Liver (tissue), 9 donors: ENCODE results near the gene MYO15B. TPM values are rescaled to one million over a fixed set of nuclear protein-coding genes. Genes with fewer than 3 reads are reported as not detected.

Experiments
- DNase-seq: peaks from one replicate; pipeline ENCODE4 v3.0.0-alpha.2; 2017; ENCODE audit warnings: low spot score
- H3K27ac ChIP-seq, 2 donors: one replicate each; pipeline ENCODE4 v1.7.0; 2013; ENCODE audit warnings: inconsistent platforms in 2 of 2, low read length in 2 of 2, control low read depth in 1 of 2, low read depth in 1 of 2, mild to moderate bottlenecking in 1 of 2
- H3K27me3 ChIP-seq, 4 donors: one replicate each; pipeline versions ENCODE4 v1.6.1 to v1.7.0; 2013; ENCODE audit warnings: low read length in 3 of 4, inconsistent platforms in 1 of 4, mild to moderate bottlenecking in 1 of 4, moderate library complexity in 1 of 4; ENCODE audit not compliant: control insufficient read depth in 4 of 4, insufficient read depth in 4 of 4
- H3K36me3 ChIP-seq, 4 donors: one replicate each; pipeline versions ENCODE4 v1.6.1 to v1.7.0; 2013; ENCODE audit warnings: low read length in 3 of 4, mild to moderate bottlenecking in 3 of 4, low read depth in 1 of 4, moderate library complexity in 1 of 4; ENCODE audit not compliant: control insufficient read depth in 4 of 4, insufficient read depth in 3 of 4
- H3K4me1 ChIP-seq, 4 donors: one replicate each; pipeline versions ENCODE4 v1.6.1 to v1.7.0; 2013; ENCODE audit warnings: low read length in 3 of 4, mild to moderate bottlenecking in 3 of 4, moderate library complexity in 1 of 4; ENCODE audit not compliant: control insufficient read depth in 4 of 4, insufficient read depth in 4 of 4
- H3K4me3 ChIP-seq, 3 donors: one replicate each; pipeline versions ENCODE4 v1.6.1 to v1.7.0; 2013; ENCODE audit warnings: low read length in 3 of 3, control low read depth in 1 of 3, low read depth in 1 of 3, mild to moderate bottlenecking in 1 of 3
- H3K9ac ChIP-seq, 2 donors: one replicate each; pipeline ENCODE4 v1.7.0; 2013; ENCODE audit warnings: low read length in 2 of 2, mild to moderate bottlenecking in 2 of 2, moderate library complexity in 2 of 2, control low read depth in 1 of 2, low read depth in 1 of 2
- H3K9me3 ChIP-seq, 4 donors: one replicate each; pipeline versions ENCODE4 v1.6.1 to v1.7.0; 2013; ENCODE audit warnings: low read length in 3 of 4; ENCODE audit not compliant: control insufficient read depth in 4 of 4
- ATF3 ChIP-seq: IDR thresholded peaks from 2 replicates; pipeline ENCODE4 v1.6.1; 2016; ENCODE audit warnings: antibody characterized with exemption
- FOXA1 ChIP-seq: IDR thresholded peaks from 2 replicates; pipeline ENCODE4 v1.6.1; 2016; ENCODE audit warnings: antibody characterized with exemption
- FOXA2 ChIP-seq: IDR thresholded peaks from 2 replicates; pipeline ENCODE4 v1.6.1; 2016; ENCODE audit warnings: antibody characterized with exemption
- GABPA ChIP-seq, 2 donors: IDR thresholded peaks in 1 of 2; conservative IDR thresholded peaks in 1 of 2; 2 replicates each; pipeline ENCODE4 v1.6.1; 2016; ENCODE audit warnings: antibody characterized with exemption in 2 of 2, mild to moderate bottlenecking in 1 of 2, moderate library complexity in 1 of 2
- HNF4A ChIP-seq, 2 donors: conservative IDR thresholded peaks; 2 replicates each; pipeline ENCODE4 v1.6.1; 2016; ENCODE audit warnings: antibody characterized with exemption in 2 of 2, mild to moderate bottlenecking in 2 of 2
- REST ChIP-seq: IDR thresholded peaks from 2 replicates; pipeline ENCODE4 v1.6.1; 2016; ENCODE audit warnings: antibody characterized with exemption, mild to moderate bottlenecking
- SP1 ChIP-seq: IDR thresholded peaks from 2 replicates; pipeline ENCODE4 v1.6.1; 2018; ENCODE audit warnings: antibody characterized with exemption, mild to moderate bottlenecking
- TAF1 ChIP-seq: conservative IDR thresholded peaks from 2 replicates; pipeline ENCODE4 v1.6.1; 2016; ENCODE audit warnings: antibody characterized with exemption, mild to moderate bottlenecking
- YY1 ChIP-seq: IDR thresholded peaks from 2 replicates; pipeline ENCODE4 v1.6.1; 2016; ENCODE audit warnings: antibody characterized with exemption, mild to moderate bottlenecking
- WGBS: extraction: QIAGEN DNeasy Blood & Tissue Kit; methylation state at CpG from one replicate; pipeline ENCODE4 v1.1.7; 2013; 5-methylcytosine and 5-hydroxymethylcytosine counted together
- polyA plus RNA-seq, 2 donors: library from polyadenylated mRNA; stranded (reverse) in 1 of 2; unstranded in 1 of 2; fragments of 200-250 nt in 1 of 2; fragments of >200 nt in 1 of 2; fragmentation: Nextera tagmentation in 1 of 2; extraction: Ambion mirVana in 1 of 2; gene quantifications; one replicate each; pipeline versions ENCODE4 v1.2.1 to v1.2.3, GENCODE V29; 2013 to 2015
- total RNA-seq, 2 donors: library from RNA; depleted of rRNA; stranded (reverse); fragments of >200 nt; gene quantifications; one replicate each; pipeline ENCODE4 v1.2.3, GENCODE V29; 2014
- donor health status: healthy.
- donor health status: healthy.
- donor health status: healthy.
- donor health status: healthy.
- donor health status: healthy.

The MYO15B gene
- total and polyA plus RNA-seq, 4 donors, result 13.3 to 34.4 (median 18.0) TPM

- TF ChIP-seq ATF3, result no peak
- TF ChIP-seq HNF4A (conservative IDR thresholded peaks at IDR 0.05), result no peak
Measured at GRCh38 chr17:75595284-75595919, 7.8 kb downstream of the MYO15B start (continued).

- TF ChIP-seq ATF3 (no peak), YY1 (no peak), REST (no peak), GABPA (IDR thresholded peaks at IDR 0.05 in 1 of 2, conservative IDR thresholded peaks at IDR 0.05 in 1 of 2) (no peak), FOXA1 (no peak), TAF1 (no peak), SP1 (no peak)
- H3K9me3 ChIP-seq, result no peaks in the 10 kb centered on the region
- no peaks in the 10 kb centered on the region for H3K27me3 ChIP-seq
- H3K36me3 ChIP-seq, result peaks cover 0 to 1% (median 0%) of the 10 kb centered on the region in 4 donors
- no peak overlapping the region for H3K27ac ChIP-seq
- no peak for DNase-seq
- H3K4me1 ChIP-seq, result no peaks in the 10 kb centered on the region
- no peak overlapping the region for H3K4me3 ChIP-seq
- H3K9ac ChIP-seq, result no peak overlapping the region
- 91% methylated on average over 6 of the region's 6 CpGs for WGBS
Measured at GRCh38 chr17:75595920-75596313, 8.3 kb downstream of the MYO15B start.

- Histone ChIP-seq H3K9me3 (no peaks in the 10 kb centered on the region), H3K9ac (no peak overlapping the region), H3K27ac (no peak overlapping the region), H3K4me1 (no peaks in the 10 kb centered on the region), H3K27me3 (no peaks in the 10 kb centered on the region), H3K36me3 (peaks cover 0 to 1% (median 0%) of the 10 kb centered on the region in 4 donors), H3K4me3 (no peak overlapping the region)
- TF ChIP-seq SP1 (no peak), ATF3 (no peak), FOXA2 (no peak)
- WGBS, result 92% methylated on average over 17 of the region's 17 CpGs
- no peak for DNase-seq
Measured at GRCh38 chr17:75596320-75597087, 8.9 kb downstream of the MYO15B start.
